Measurements from ENCODE around the gene IL1RAPL1.

Gene IL1RAPL1

GRCh38 chrX:29952016-29952415 lies 1364.8 kb downstream of the IL1RAPL1 start:
- no peak overlapping the region for H3K4me3 Mint-ChIP-seq

GRCh38 chrX:29962061-29962460 lies 1374.8 kb downstream of the IL1RAPL1 start:
- no peaks in the 10 kb centered on the region for H3K36me3 Mint-ChIP-seq (ENCODE audit: low read depth)
- no peak overlapping the region for H3K27ac Mint-ChIP-seq
- H3K4me1 Mint-ChIP-seq (ENCODE audit: low read depth), result no peaks in the 10 kb centered on the region
- H3K27me3 Mint-ChIP-seq (ENCODE audit: low read depth), result no peaks in the 10 kb centered on the region
- H3K4me3 Mint-ChIP-seq, result no peak overlapping the region
- H3K9me3 Mint-ChIP-seq, result no peaks in the 10 kb centered on the region

More at GRCh38 chrX:29952016-29952415, 1364.8 kb downstream of the IL1RAPL1 start:
- H3K27ac Mint-ChIP-seq, result no peak overlapping the region
- H3K27me3 Mint-ChIP-seq (ENCODE audit: low read depth), result no peaks in the 10 kb centered on the region
- H3K36me3 Mint-ChIP-seq (ENCODE audit: low read depth), result no peaks in the 10 kb centered on the region
- H3K9me3 Mint-ChIP-seq, result peaks cover 9% of the 10 kb centered on the region
- H3K4me1 Mint-ChIP-seq (ENCODE audit: low read depth), result no peaks in the 10 kb centered on the region

DNA sequence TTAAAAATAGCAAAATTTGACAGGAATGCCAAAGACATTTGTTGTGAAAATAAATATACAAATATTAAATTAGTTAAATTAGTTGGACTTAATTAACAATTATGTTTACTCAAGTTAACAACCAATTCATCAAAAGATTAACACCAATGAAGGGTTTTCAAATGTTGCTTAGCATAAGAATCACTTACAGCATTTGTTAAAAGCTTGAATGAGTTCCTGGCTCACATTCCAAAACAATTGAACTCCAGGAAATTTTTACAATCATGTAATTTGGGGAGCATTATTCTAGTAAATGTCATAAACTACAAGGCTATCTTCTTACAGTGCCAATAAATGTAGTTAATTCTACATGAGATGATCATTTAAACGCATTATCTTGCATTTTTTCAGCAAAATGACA lies 1378.4 kb downstream of the IL1RAPL1 start:
- Mint-ChIP-seq H3K4me1 (ENCODE audit: low read depth) (no peaks in the 10 kb centered on the region), H3K4me3 (no peak overlapping the region), H3K27ac (no peak overlapping the region), H3K36me3 (ENCODE audit: low read depth) (no peaks in the 10 kb centered on the region), H3K9me3 (no peaks in the 10 kb centered on the region), H3K27me3 (ENCODE audit: low read depth) (no peaks in the 10 kb centered on the region)

GRCh38 chrX:29992083-29992482 lies 1404.8 kb downstream of the IL1RAPL1 start:
- no peaks in the 10 kb centered on the region for H3K36me3 Mint-ChIP-seq (ENCODE audit: low read depth)
- peaks cover 12% of the 10 kb centered on the region for H3K9me3 Mint-ChIP-seq
- H3K27ac Mint-ChIP-seq, result no peak overlapping the region

GRCh38 chrX:30005813-30006212 lies 1418.6 kb downstream of the IL1RAPL1 start:
- Mint-ChIP-seq H3K36me3 (ENCODE audit: low read depth) (no peaks in the 10 kb centered on the region), H3K27me3 (ENCODE audit: low read depth) (no peaks in the 10 kb centered on the region), H3K4me1 (ENCODE audit: low read depth) (no peaks in the 10 kb centered on the region), H3K27ac (no peak overlapping the region), H3K9me3 (peaks cover 5% of the 10 kb centered on the region), H3K4me3 (no peak overlapping the region)

More at GRCh38 chrX:29992083-29992482, 1404.8 kb downstream of the IL1RAPL1 start:
- H3K4me1 Mint-ChIP-seq (ENCODE audit: low read depth), result no peaks in the 10 kb centered on the region
- H3K4me3 Mint-ChIP-seq, result no peak overlapping the region
- H3K27me3 Mint-ChIP-seq (ENCODE audit: low read depth), result no peaks in the 10 kb centered on the region
